Caco-2 (cell line): ENCODE results near the gene TRIM26. TPM values are rescaled to one million over a fixed set of nuclear protein-coding genes. Genes with fewer than 3 reads are reported as not detected.

ENCODE experiments used
- BruUV-seq: library from RNA; stranded (reverse); fragments of 400-500 nt; replicated peaks from 2 replicates; lab custom pipeline; 2021; lab: Mats Ljungman, UMichigan
- CTCF ChIA-PET: fragments of 300-600 bp; sonication (Branson Sonifier 250); formaldehyde crosslinking; loops from one replicate; lab custom pipeline; 2022; ENCODE audit warnings: antibody characterized with exemption; lab: Charles Lee
- POLR2A ChIA-PET: fragments of 300-600 bp; sonication (Branson Sonifier 250); formaldehyde crosslinking; loops from one replicate; lab custom pipeline; 2022; ENCODE audit warnings: antibody characterized with exemption; lab: Charles Lee
- DNase-seq, 2 experiments: peaks; one replicate each; pipeline versions ENCODE4 v3.0.0 to v3.0.0-alpha.2; 2020 to 2022
- H3K27me3 ChIP-seq: replicated peaks from 2 replicates; pipeline ENCODE4 v1.6.0; 2011; ENCODE audit warnings: low read length; ENCODE audit not compliant: control insufficient read depth, insufficient read depth
- H3K36me3 ChIP-seq: 2 replicates; pipeline ENCODE4 v1.5.1; 2011; ENCODE audit warnings: low read length; ENCODE audit not compliant: control insufficient read depth, insufficient read depth
- H3K4me1 ChIP-seq: fragments of 250-450 bp; sonication (Bioruptor Pico); 2 replicates; pipeline ENCODE4 v1.5.1; 2020; ENCODE audit warnings: mild to moderate bottlenecking
- H3K4me3 ChIP-seq: 2 replicates; pipeline ENCODE4 v1.5.1; 2011; ENCODE audit warnings: low read depth, mild to moderate bottlenecking, control low read depth, low read length
- H3K9me3 ChIP-seq: fragments of 250-450 bp; sonication (Bioruptor Pico); 2 replicates; pipeline ENCODE4 v1.5.1; 2020; ENCODE audit warnings: mild to moderate bottlenecking, moderate library complexity
- H3K27ac Mint-ChIP-seq: one replicate; pipeline ENCODE4 v1.8.0; 2022; ENCODE audit warnings: mixed read lengths; ENCODE audit not compliant: unreplicated experiment
- H3K27me3 Mint-ChIP-seq: one replicate; pipeline ENCODE4 v1.8.0; 2022; ENCODE audit warnings: mixed read lengths; ENCODE audit not compliant: insufficient read depth, unreplicated experiment
- H3K36me3 Mint-ChIP-seq: one replicate; pipeline ENCODE4 v1.8.0; 2022; ENCODE audit warnings: mild to moderate bottlenecking, mixed read lengths; ENCODE audit not compliant: insufficient read depth, unreplicated experiment
- H3K4me1 Mint-ChIP-seq: one replicate; pipeline ENCODE4 v1.8.0; 2022; ENCODE audit warnings: low read depth, mixed read lengths; ENCODE audit not compliant: unreplicated experiment
- H3K4me3 Mint-ChIP-seq: one replicate; pipeline ENCODE4 v1.8.0; 2022; ENCODE audit warnings: mild to moderate bottlenecking, moderate library complexity, mixed read lengths; ENCODE audit not compliant: unreplicated experiment
- H3K9me3 Mint-ChIP-seq: one replicate; pipeline ENCODE4 v1.8.0; 2022; ENCODE audit warnings: mixed read lengths; ENCODE audit not compliant: unreplicated experiment
- intact Hi-C: fragments of 100-400 bp; cut with micrococcal nuclease; formaldehyde crosslinking; loops from one replicate; pipeline ENCODE4 v1.10.0; 2022; ENCODE audit not compliant: unreplicated experiment
- total RNA-seq: library from RNA; stranded (reverse); gene quantifications from 2 replicates; pipeline ENCODE4 v1.2.3, GENCODE V29; 2022
- TF ChIP-seq, protein P1 (sequence below), 2 experiments: fragments of 200-600 bp in 1 of 2; IDR thresholded peaks; 1 replicate in 1 of 2; 2 replicates in 1 of 2; pipeline versions ENCODE4 v1.5.1 to v1.8.0; 2011 to 2022; ENCODE audit warnings: antibody characterized with exemption in 1 of 2, control low read depth in 1 of 2, inconsistent platforms in 1 of 2, low read depth in 1 of 2, low read length in 1 of 2, mild to moderate bottlenecking in 1 of 2, moderate library complexity in 1 of 2; ENCODE audit not compliant: insufficient read depth in 1 of 2, severe bottlenecking in 1 of 2, unreplicated experiment in 1 of 2

TRIM26 gene
- total RNA-seq, 1 experiment from 2014 or later = 49.0 TPM

DNA sequence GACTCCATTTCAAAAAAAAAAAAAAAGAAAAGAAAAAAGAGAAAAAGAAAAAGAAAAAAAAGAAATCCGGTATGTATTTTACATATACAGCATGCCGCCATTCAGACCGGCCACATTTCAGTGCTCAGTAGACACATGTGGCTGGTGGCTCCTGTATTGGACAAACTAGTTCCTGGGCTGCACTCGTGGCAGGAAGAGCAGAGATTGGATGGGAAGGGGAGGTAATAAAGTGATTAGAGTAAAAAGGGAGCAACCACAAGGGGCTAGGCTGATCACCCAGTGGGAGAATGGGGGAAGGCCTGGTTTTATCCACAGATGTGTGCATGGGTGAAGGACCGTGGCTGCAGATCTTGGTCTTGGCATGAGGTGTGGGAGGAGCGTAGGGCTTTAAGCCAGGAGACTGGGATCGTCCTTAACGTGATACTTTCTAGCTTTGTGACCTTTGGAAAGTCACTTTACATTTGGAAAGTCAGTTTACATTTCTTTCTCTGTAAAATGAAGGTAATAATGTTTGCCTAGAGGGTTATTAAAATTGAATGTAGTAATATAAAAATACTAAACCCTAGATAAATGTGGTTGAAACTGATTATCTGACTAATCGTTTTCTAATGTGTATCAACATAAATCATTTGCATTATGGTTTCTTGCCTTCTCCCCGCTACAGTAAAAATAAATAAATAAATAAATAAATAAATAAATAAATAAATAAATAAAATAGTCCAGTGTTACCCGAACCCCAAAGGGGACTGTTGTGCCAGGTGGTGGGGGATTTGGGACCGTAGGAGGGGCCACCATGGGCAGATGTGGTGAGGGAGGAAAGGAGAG is 50.7 kb downstream of the TRIM26 start:
- peak overlapping the region; percentile 92 for H3K4me3 Mint-ChIP-seq

DNA sequence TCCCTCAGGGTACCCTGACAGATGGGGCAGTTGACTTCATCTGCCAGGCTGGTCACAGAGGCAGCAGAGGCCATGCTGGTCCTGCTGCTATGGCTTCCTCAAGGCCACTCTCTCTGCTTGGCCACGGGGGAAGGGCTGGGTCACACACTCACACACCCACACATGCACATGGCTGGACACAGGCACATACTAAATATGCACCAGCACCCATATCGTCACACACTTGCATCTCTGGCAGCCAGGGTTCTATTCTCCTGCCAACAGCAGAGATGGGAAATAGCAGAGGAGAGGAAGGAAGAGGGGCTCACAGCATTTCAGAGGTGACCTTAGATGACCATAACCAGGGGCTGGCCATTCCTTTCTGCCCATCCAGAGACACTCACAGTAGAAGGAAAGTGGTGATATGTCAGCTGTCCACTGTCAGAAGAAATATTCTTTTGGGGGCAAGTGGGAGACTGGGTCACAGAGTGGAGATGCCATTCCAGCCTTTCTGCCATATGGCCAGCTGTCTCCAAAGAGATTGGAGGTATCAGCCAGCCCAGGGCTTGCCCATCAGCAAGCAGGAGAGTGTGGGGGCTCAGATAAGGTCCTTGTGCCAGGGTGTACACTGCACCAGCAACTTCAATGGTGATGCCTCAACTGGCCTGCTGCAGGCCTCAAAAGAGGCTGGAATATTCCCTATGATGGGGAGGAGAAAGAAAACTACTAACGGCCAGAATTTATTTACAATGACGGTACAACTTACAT is 52.2 kb downstream of the TRIM26 start, which contains the start of gene TRIM10:
TSS of gene TRIM10 (minus strand) at position 427 of the 747 bp plus-strand sequence. CDS start at position 74, 353 bp downstream.
- Mint-ChIP-seq H3K36me3 (no peaks in the 10 kb centered on the region), H3K27ac (no peak within 1 kb of the TSS), H3K4me1 (peaks cover 14% of the 10 kb centered on the region), H3K9me3 (no peaks in the 10 kb centered on the region), H3K27me3 (no peaks in the 10 kb centered on the region), H3K4me3 (peak within 1 kb of the TSS; percentile 92)
- no peaks in the 10 kb centered on the region for H3K9me3 ChIP-seq
- TF ChIP-seq, protein P1, sequence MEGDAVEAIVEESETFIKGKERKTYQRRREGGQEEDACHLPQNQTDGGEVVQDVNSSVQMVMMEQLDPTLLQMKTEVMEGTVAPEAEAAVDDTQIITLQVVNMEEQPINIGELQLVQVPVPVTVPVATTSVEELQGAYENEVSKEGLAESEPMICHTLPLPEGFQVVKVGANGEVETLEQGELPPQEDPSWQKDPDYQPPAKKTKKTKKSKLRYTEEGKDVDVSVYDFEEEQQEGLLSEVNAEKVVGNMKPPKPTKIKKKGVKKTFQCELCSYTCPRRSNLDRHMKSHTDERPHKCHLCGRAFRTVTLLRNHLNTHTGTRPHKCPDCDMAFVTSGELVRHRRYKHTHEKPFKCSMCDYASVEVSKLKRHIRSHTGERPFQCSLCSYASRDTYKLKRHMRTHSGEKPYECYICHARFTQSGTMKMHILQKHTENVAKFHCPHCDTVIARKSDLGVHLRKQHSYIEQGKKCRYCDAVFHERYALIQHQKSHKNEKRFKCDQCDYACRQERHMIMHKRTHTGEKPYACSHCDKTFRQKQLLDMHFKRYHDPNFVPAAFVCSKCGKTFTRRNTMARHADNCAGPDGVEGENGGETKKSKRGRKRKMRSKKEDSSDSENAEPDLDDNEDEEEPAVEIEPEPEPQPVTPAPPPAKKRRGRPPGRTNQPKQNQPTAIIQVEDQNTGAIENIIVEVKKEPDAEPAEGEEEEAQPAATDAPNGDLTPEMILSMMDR (IDR thresholded peaks at IDR 0.05; ENCODE audit: insufficient read depth in 1 of 2, low read depth in 1 of 2, low read length in 1 of 2, severe bottlenecking in 1 of 2, unreplicated experiment in 1 of 2) = no peak
- no TSS peak for BruUV-seq
- no peak for DNase-seq
- H3K4me3 ChIP-seq = no peak within 1 kb of the TSS
- H3K36me3 ChIP-seq = no peaks in the 10 kb centered on the region
- ChIA-PET POLR2A (no interaction called here), CTCF (no interaction called here)
- H3K4me1 ChIP-seq = no peaks in the 10 kb centered on the region
- H3K27me3 ChIP-seq = no peaks in the 10 kb centered on the region
- intact Hi-C loops = loop anchor here (5.0 kb wide), 1 partner anchor 99 kb away; the partner anchor contains the start of gene POLR1H

More for the DNA sequence above, 50.7 kb downstream of the TRIM26 start:
- TF ChIP-seq, protein P1 (IDR thresholded peaks at IDR 0.05; ENCODE audit: insufficient read depth in 1 of 2, low read depth in 1 of 2, low read length in 1 of 2, severe bottlenecking in 1 of 2, unreplicated experiment in 1 of 2) = no peak
- ChIA-PET POLR2A (no interaction called here), CTCF (interaction anchor here (2.2 kb wide), 1 partner anchor 59 kb away, joined by 12 read pairs; no protein-coding TSS in a partner anchor)
- H3K36me3 Mint-ChIP-seq = no peaks in the 10 kb centered on the region
- no peaks in the 10 kb centered on the region for H3K27me3 Mint-ChIP-seq
- H3K4me1 Mint-ChIP-seq = peaks cover 14% of the 10 kb centered on the region
- no peaks in the 10 kb centered on the region for H3K9me3 Mint-ChIP-seq
- H3K36me3 ChIP-seq = peaks cover 1% of the 10 kb centered on the region
- peak overlapping the region; percentile 89 for H3K4me3 ChIP-seq
- H3K9me3 ChIP-seq = no peaks in the 10 kb centered on the region
- no peak overlapping the region for H3K27ac Mint-ChIP-seq
- intact Hi-C loops = loop anchor here (1.0 to 5.0 kb wide), 3 partner anchors 44 to 100 kb away; partner anchors contain the start of gene POLR1H
- no peaks in the 10 kb centered on the region for H3K27me3 ChIP-seq
- no peaks in the 10 kb centered on the region for H3K4me1 ChIP-seq
- BruUV-seq = TSS peak; percentile 66
- DNase-seq = no peak
